ENCODE measurements around the gene CARD18. TPM values are rescaled to one million over a fixed set of nuclear protein-coding genes. Genes with fewer than 3 reads are reported as not detected.
"Not testable (repeated sequence)": the region's sequence is repeated elsewhere in the genome, so short reads cannot be mapped to it uniquely, and the experiment has no call there.

CARD18 gene
- total RNA-seq, 1 experiment from 2014 or later: not detected

GRCh38 chr11:105108247-105108646 lies 31.3 kb downstream of the CARD18 start:
- no peak overlapping the region for H4K91ac ChIP-seq (ENCODE audit: insufficient read length, low read depth, low read length)
- H3K27me3 ChIP-seq (ENCODE audit: insufficient read depth, low read length): no peaks in the 10 kb centered on the region
- H2BK5ac ChIP-seq (ENCODE audit: insufficient read length, low read length): no peak overlapping the region
- Mint-ChIP-seq H3K27me3 (ENCODE audit: low read depth) (no peaks in the 10 kb centered on the region), H3K4me1 (peaks cover 15 to 16% of the 10 kb centered on the region in 2 experiments), H3K27ac (peak overlapping the region in 1 of 3 experiments; percentile 59; a peak in 1 of 7 replicates), H3K4me3 (no peak overlapping the region), H3K9me3 (peaks cover 7 to 11% of the 10 kb centered on the region in 2 experiments), H3K36me3 (ENCODE audit: insufficient read depth in 1 of 3, low read depth in 3 of 3) (peaks cover 8 to 11% (median 9%) of the 10 kb centered on the region in 3 experiments)
- H2BK15ac ChIP-seq (ENCODE audit: low read depth, low read length): no peak overlapping the region
- no peaks in the 10 kb centered on the region for H4K20me1 ChIP-seq (ENCODE audit: control insufficient read depth, insufficient read depth, insufficient read length)
- no peak for DNase-seq
- no peaks in the 10 kb centered on the region; the same call in 1 of the 2 replicates for H3K4me1 ChIP-seq (ENCODE audit: insufficient read depth, low read length)
- H3K4me2 ChIP-seq (ENCODE audit: insufficient read depth, insufficient read length, low read length): no peak overlapping the region
- H2BK12ac ChIP-seq (ENCODE audit: insufficient read length, low read depth, low read length): no peak overlapping the region
- no peak overlapping the region for H3T11ph ChIP-seq (ENCODE audit: low read length)
- no peak overlapping the region for H3K14ac ChIP-seq (ENCODE audit: insufficient read depth, low read length)
- H2AFZ ChIP-seq (ENCODE audit: low read length): no peak overlapping the region
- no peak overlapping the region for H4K8ac ChIP-seq (replicated peaks; ENCODE audit: insufficient read length, low read depth, low read length)
- no peak overlapping the region for H2BK120ac ChIP-seq (ENCODE audit: low read depth, low read length, poor library complexity, severe bottlenecking)
- H2AK5ac ChIP-seq (ENCODE audit: insufficient read length, low read length): no peak overlapping the region
- H3K9ac ChIP-seq (ENCODE audit: extremely low read depth, insufficient read length, low read length): no peak overlapping the region
- TF ChIP-seq CTCF (conservative IDR thresholded peaks at IDR 0.05): no peak
- no peaks in the 10 kb centered on the region for H3K9me3 ChIP-seq (ENCODE audit: control insufficient read depth, low read depth, low read length)
- H3K23me2 ChIP-seq (ENCODE audit: insufficient read length, low read depth, low read length, poor library complexity, severe bottlenecking): no peaks in the 10 kb centered on the region
- H3K18ac ChIP-seq (ENCODE audit: insufficient read length, low read depth, low read length): no peak overlapping the region
- H3K27ac ChIP-seq (ENCODE audit: insufficient read length, low read depth, low read length): no peak overlapping the region
- H3K56ac ChIP-seq (ENCODE audit: insufficient read length, low read depth, low read length): no peak overlapping the region
- no peak overlapping the region for H4K5ac ChIP-seq (ENCODE audit: insufficient read length, low read depth, low read length)
- no CpG with 5 or more reads among the region's 1 CpG for WGBS (ENCODE audit: extremely low coverage, insufficient read length, low lambda C conversion rate)
- no peak overlapping the region for H2BK20ac ChIP-seq (ENCODE audit: low read depth, low read length, poor library complexity, severe bottlenecking)
- no peak overlapping the region for H3K4ac ChIP-seq (ENCODE audit: low read depth, low read length)
- H3K23ac ChIP-seq (ENCODE audit: insufficient read length, low read depth, low read length): no peak overlapping the region
- H3K79me2 ChIP-seq (ENCODE audit: insufficient read depth, low read length): no peaks in the 10 kb centered on the region
- no peaks in the 10 kb centered on the region for H3K79me1 ChIP-seq (ENCODE audit: insufficient read depth, low read depth, low read length, poor library complexity, severe bottlenecking)

GRCh38 chr11:105107226-105107825 lies 32.2 kb downstream of the CARD18 start:
- not testable (repeated sequence) for H2BK12ac ChIP-seq (ENCODE audit: insufficient read length, low read depth, low read length); H2BK20ac ChIP-seq (ENCODE audit: low read depth, low read length, poor library complexity, severe bottlenecking); DNase-seq; H3K23me2 ChIP-seq (ENCODE audit: insufficient read length, low read depth, low read length, poor library complexity, severe bottlenecking); H4K20me1 ChIP-seq (ENCODE audit: control insufficient read depth, insufficient read depth, insufficient read length); H3K4me2 ChIP-seq (ENCODE audit: insufficient read depth, insufficient read length, low read length); H2AFZ ChIP-seq (ENCODE audit: low read length); H3K4me3 Mint-ChIP-seq; H3K27me3 ChIP-seq (ENCODE audit: insufficient read depth, low read length); H3K14ac ChIP-seq (ENCODE audit: insufficient read depth, low read length); H3K18ac ChIP-seq (ENCODE audit: insufficient read length, low read depth, low read length); H3K9me3 Mint-ChIP-seq; H2BK5ac ChIP-seq (ENCODE audit: insufficient read length, low read length); H3K9me3 ChIP-seq (ENCODE audit: control insufficient read depth, low read depth, low read length); H2AK5ac ChIP-seq (ENCODE audit: insufficient read length, low read length); H3K4me1 ChIP-seq (ENCODE audit: insufficient read depth, low read length); H4K5ac ChIP-seq (ENCODE audit: insufficient read length, low read depth, low read length); H3K27ac ChIP-seq (ENCODE audit: insufficient read length, low read depth, low read length); H3K56ac ChIP-seq (ENCODE audit: insufficient read length, low read depth, low read length); H3K23ac ChIP-seq (ENCODE audit: insufficient read length, low read depth, low read length); H3K79me2 ChIP-seq (ENCODE audit: insufficient read depth, low read length); H3K4ac ChIP-seq (ENCODE audit: low read depth, low read length); H3K27me3 Mint-ChIP-seq (ENCODE audit: low read depth); H3K79me1 ChIP-seq (ENCODE audit: insufficient read depth, low read depth, low read length, poor library complexity, severe bottlenecking); H4K8ac ChIP-seq (replicated peaks; ENCODE audit: insufficient read length, low read depth, low read length); H2BK15ac ChIP-seq (ENCODE audit: low read depth, low read length); H3K27ac Mint-ChIP-seq; H4K91ac ChIP-seq (ENCODE audit: insufficient read length, low read depth, low read length); H3T11ph ChIP-seq (ENCODE audit: low read length); H3K9ac ChIP-seq (ENCODE audit: extremely low read depth, insufficient read length, low read length); H2BK120ac ChIP-seq (ENCODE audit: low read depth, low read length, poor library complexity, severe bottlenecking)
- whole genome bisulfite sequencing (ENCODE audit: extremely low coverage, insufficient read length, low lambda C conversion rate): no CpG with 5 or more reads among the region's 8 CpGs
- Mint-ChIP-seq H3K4me1 (peaks cover 11 to 16% of the 10 kb centered on the region in 2 experiments), H3K36me3 (ENCODE audit: insufficient read depth in 1 of 3, low read depth in 3 of 3) (peaks cover 8 to 11% (median 9%) of the 10 kb centered on the region in 3 experiments; a peak in 6 of 7 replicates)

Measured in H9 (cell line).